Breast epithelium (tissue), 3 donors: ENCODE data around the gene PUSL1.

ENCODE experiments used
- POLR2A ChIP-seq: fragments of 450-650 bp; IDR thresholded peaks from one replicate; pipeline ENCODE4 v1.6.1; 2016; ENCODE audit warnings: antibody characterized with exemption, mild to moderate bottlenecking, moderate library complexity
- POLR2AphosphoS5 ChIP-seq, 3 donors: sonication (generic); formaldehyde crosslinking; IDR thresholded peaks; one replicate each; pipeline ENCODE4 v1.6.1; 2017; ENCODE audit warnings: antibody characterized with exemption in 3 of 3
- TF ChIP-seq, protein P1 (sequence below), 3 donors: fragments of 450-650 bp; IDR thresholded peaks; one replicate each; pipeline ENCODE4 v1.5.1; 2016 to 2017; ENCODE audit warnings: antibody characterized with exemption in 3 of 3, mild to moderate bottlenecking in 3 of 3, moderate library complexity in 3 of 3

GRCh38 chr1:1260843-1261560 is 47.4 kb upstream of the PUSL1 start:
- TF ChIP-seq, protein P1, sequence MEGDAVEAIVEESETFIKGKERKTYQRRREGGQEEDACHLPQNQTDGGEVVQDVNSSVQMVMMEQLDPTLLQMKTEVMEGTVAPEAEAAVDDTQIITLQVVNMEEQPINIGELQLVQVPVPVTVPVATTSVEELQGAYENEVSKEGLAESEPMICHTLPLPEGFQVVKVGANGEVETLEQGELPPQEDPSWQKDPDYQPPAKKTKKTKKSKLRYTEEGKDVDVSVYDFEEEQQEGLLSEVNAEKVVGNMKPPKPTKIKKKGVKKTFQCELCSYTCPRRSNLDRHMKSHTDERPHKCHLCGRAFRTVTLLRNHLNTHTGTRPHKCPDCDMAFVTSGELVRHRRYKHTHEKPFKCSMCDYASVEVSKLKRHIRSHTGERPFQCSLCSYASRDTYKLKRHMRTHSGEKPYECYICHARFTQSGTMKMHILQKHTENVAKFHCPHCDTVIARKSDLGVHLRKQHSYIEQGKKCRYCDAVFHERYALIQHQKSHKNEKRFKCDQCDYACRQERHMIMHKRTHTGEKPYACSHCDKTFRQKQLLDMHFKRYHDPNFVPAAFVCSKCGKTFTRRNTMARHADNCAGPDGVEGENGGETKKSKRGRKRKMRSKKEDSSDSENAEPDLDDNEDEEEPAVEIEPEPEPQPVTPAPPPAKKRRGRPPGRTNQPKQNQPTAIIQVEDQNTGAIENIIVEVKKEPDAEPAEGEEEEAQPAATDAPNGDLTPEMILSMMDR (IDR thresholded peaks at IDR 0.05), result no peak
- TF ChIP-seq POLR2A, result no peak
- TF ChIP-seq POLR2AphosphoS5 (IDR thresholded peaks at IDR 0.05), result no peak
